Neural crest cell (in vitro differentiated cells): ENCODE results near the gene ATP2A1. TPM values are rescaled to one million over a fixed set of nuclear protein-coding genes. Genes with fewer than 3 reads are reported as not detected.
A peak's percentile ranks its signal among the peaks of the same experiment; 100 is the strongest.

Experiments used
- DNase-seq: peaks from one replicate; pipeline ENCODE4 v3.0.0; 2021; ENCODE audit warnings: low read depth, mixed read lengths, low spot score
- H3K27ac Mint-ChIP-seq: one replicate; pipeline ENCODE4 v1.8.0; 2021; ENCODE audit warnings: mild to moderate bottlenecking, mixed read lengths; ENCODE audit not compliant: unreplicated experiment
- H3K27me3 Mint-ChIP-seq: 2 replicates; pipeline ENCODE4 v1.8.0; 2021; ENCODE audit warnings: low read depth, mild to moderate bottlenecking, mixed read lengths
- H3K36me3 Mint-ChIP-seq: 2 replicates; pipeline ENCODE4 v1.8.0; 2021; ENCODE audit warnings: low read depth, mild to moderate bottlenecking, mixed read lengths
- H3K4me1 Mint-ChIP-seq: 2 replicates; pipeline ENCODE4 v1.8.0; 2021; ENCODE audit warnings: mixed read lengths
- H3K4me3 Mint-ChIP-seq: one replicate; pipeline ENCODE4 v1.8.0; 2021; ENCODE audit warnings: mild to moderate bottlenecking, mixed read lengths
- H3K9me3 Mint-ChIP-seq: 2 replicates; pipeline ENCODE4 v1.8.0; 2021; ENCODE audit warnings: mixed read lengths
- CTCF ChIP-seq: fragments of 200-600 bp; sonication (generic); conservative IDR thresholded peaks from 2 replicates; pipeline ENCODE4 v1.5.0; 2021; ENCODE audit warnings: antibody characterized with exemption, mild to moderate bottlenecking
- microRNA-seq: library from miRNA; unstranded; fragments of <30 nt; microRNA quantifications from one replicate; pipeline ENCODE4, GENCODE V29; 2020
- total RNA-seq: library from RNA; stranded (reverse); gene quantifications from 2 replicates; pipeline ENCODE4 v1.2.1, GENCODE V29; 2021

ATP2A1 gene
- total RNA-seq, 1 donor from 2014 or later = 3.3 TPM

DNA sequence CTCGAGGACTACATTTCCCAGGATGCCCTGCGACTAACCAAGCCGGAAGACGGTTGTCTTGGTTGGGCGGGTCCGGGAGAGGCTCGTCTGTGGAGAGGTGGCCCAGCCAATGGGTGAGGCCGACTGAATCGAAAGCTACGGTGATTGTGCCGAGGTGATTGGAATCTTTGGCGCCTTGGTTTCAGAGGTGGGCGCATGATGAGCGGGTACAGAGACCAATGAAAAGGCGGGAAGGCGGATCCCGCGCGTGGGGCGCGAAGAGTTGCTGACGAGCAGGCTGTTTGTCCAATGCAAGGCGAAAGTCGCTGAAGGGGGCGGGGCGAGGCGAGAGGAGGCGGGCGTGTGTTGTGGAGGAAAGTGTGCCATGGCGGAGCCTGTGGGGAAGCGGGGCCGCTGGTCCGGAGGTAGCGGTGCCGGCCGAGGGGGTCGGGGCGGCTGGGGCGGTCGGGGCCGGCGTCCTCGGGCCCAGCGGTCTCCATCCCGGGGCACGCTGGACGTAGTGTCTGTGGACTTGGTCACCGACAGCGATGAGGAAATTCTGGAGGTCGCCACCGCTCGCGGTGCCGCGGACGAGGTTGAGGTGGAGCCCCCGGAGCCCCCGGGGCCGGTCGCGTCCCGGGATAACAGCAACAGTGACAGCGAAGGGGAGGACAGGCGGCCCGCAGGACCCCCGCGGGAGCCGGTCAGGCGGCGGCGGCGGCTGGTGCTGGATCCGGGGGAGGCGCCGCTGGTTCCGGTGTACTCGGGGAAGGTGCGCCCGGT lies 72.5 kb downstream of the ATP2A1 start, which contains the start of gene NFATC2IP:
TSS of gene NFATC2IP (plus strand) at position 290 of the 762 bp plus-strand sequence. CDS start at position 365, 75 bp downstream.
- H3K27me3 Mint-ChIP-seq = peaks cover 8% of the 10 kb centered on the region
- peak within 1 kb of the TSS; percentile 98 for H3K4me3 Mint-ChIP-seq
- H3K27ac Mint-ChIP-seq = peak within 1 kb of the TSS; percentile 7
- H3K4me1 Mint-ChIP-seq = peaks cover 27% of the 10 kb centered on the region
- DNase-seq = peak; percentile 100
- H3K9me3 Mint-ChIP-seq = no peaks in the 10 kb centered on the region
- peaks cover 3% of the 10 kb centered on the region for H3K36me3 Mint-ChIP-seq
- TF ChIP-seq CTCF = no peak

DNA sequence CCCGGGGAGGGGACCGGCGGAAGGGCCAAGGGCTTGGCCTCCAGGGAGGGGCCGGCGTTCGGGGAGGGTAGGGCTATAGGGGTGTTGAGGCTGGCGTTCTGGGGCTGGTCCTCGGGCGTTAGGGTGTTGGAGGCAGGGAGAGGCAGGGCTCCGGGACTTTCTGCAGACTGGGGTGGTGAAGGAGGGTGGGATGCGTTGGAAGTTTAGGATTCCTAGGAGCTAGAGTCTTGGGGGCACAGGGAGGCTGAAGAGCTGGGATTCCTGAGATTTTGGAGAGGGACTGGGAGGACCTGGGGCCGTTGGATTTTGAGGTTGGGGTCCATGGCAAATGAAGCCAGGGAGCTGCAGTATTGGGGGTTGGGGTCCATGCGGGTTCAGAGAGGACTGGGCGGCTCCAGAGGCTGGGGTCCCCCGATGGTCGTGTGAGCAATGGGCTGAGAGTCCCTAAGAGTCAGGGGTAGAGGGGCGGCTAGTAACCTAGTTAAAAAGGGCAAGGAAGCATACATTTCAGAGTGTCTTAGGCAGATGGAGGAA lies 73.2 kb downstream of the ATP2A1 start:
- Mint-ChIP-seq H3K4me3 (peak overlapping the region; percentile 98), H3K27ac (no peak overlapping the region), H3K4me1 (peaks cover 26% of the 10 kb centered on the region), H3K9me3 (no peaks in the 10 kb centered on the region), H3K27me3 (peaks cover 7% of the 10 kb centered on the region), H3K36me3 (peaks cover 6% of the 10 kb centered on the region)
- TF ChIP-seq CTCF = no peak
- DNase-seq = no peak

Small RNA genes lying within 50 kb of the gene (microRNA-seq; reads per million reads assigned to microRNA genes)
- not detected for gene MIR4721

Other genes with a start within 250 kb of the ATP2A1 start
- not detected in 2 replicates for gene NPIPB8, start 240.4 kb upstream of the ATP2A1 start, total RNA-seq
- gene EIF3C, start 167.0 kb upstream of the ATP2A1 start, total RNA-seq = 901 and 985 TPM in 2 replicates
- 1.6 and 3.7 TPM in 2 replicates for gene NPIPB9, start 126.7 kb upstream of the ATP2A1 start, total RNA-seq
- gene ATXN2L, start 55.5 kb upstream of the ATP2A1 start, total RNA-seq = 272 and 276 TPM in 2 replicates
- 197 and 205 TPM in 2 replicates for gene TUFM, start 32.1 kb upstream of the ATP2A1 start, total RNA-seq
- 60.6 and 66.9 TPM in 2 replicates for gene SH2B1, start 14.6 kb upstream of the ATP2A1 start, total RNA-seq
- 19.9 and 20.2 TPM in 2 replicates for gene RABEP2, start 46.8 kb downstream of the ATP2A1 start, total RNA-seq
- not detected in 2 replicates for gene CD19, start 53.5 kb downstream of the ATP2A1 start, total RNA-seq
- 63.9 and 67.3 TPM in 2 replicates for gene NFATC2IP, start 72.4 kb downstream of the ATP2A1 start, total RNA-seq
- gene SPNS1, start 96.3 kb downstream of the ATP2A1 start, total RNA-seq = 48.1 and 48.2 TPM in 2 replicates
- gene LAT, start 106.6 kb downstream of the ATP2A1 start, total RNA-seq = 4.9 and 6.2 TPM in 2 replicates